H1 (cell line): Measurements from ENCODE around the gene POPDC3. TPM values are rescaled to one million over a fixed set of nuclear protein-coding genes. Genes with fewer than 3 reads are reported as not detected.

Source experiments
- CHD7 ChIP-seq: fragments of 300-600 bp; sonication (generic); IDR thresholded peaks from 2 replicates; pipeline ENCODE4 v1.7.1; 2012; ENCODE audit warnings: low read length, moderate library complexity, mild to moderate bottlenecking, inconsistent platforms; ENCODE audit not compliant: insufficient replicate concordance
- POU5F1 ChIP-seq: IDR thresholded peaks from 2 replicates; pipeline ENCODE4 v1.6.1; 2011; ENCODE audit warnings: low read depth, mild to moderate bottlenecking, low read length, moderate library complexity
- RXRA ChIP-seq: IDR thresholded peaks from 2 replicates; pipeline ENCODE4 v1.6.1; 2011; ENCODE audit warnings: low read depth, mild to moderate bottlenecking, low read length, moderate library complexity; ENCODE audit not compliant: insufficient read depth
- TEAD4 ChIP-seq: IDR thresholded peaks from 2 replicates; pipeline ENCODE4 v1.6.1; 2012; ENCODE audit warnings: low read depth, low read length, inconsistent platforms, mixed read lengths
- polyA plus RNA-seq, 7 experiments: library from polyadenylated mRNA; depleted of rRNA in 3 of 7; stranded (reverse) in 5 of 7; unstranded in 2 of 7; fragments of >200 nt in 5 of 7; fragments of 200-250 nt in 2 of 7; gene quantifications; 1 replicate in 5 of 7; 2 replicates in 1 of 7; 4 replicates in 1 of 7; pipeline versions ENCODE4 v1.2.1 to v1.2.3, GENCODE V29; 2011 to 2013; ENCODE audit warnings: missing spikeins in 2 of 7, mixed read lengths in 2 of 7
- total RNA-seq: library from RNA; stranded (reverse); fragmentation: NEBNext Ultra II Directional; extraction: Animal tissue kit (Norgen Biotek cat#: 25700); gene quantifications from 2 replicates; pipeline ENCODE4 v1.2.1, GENCODE V29; 2021

Gene POPDC3
- total and polyA plus RNA-seq, 2 of the 8 experiments (the other 6 are each of a cell fraction or from before 2014, with no cell fraction given): 3.7 to 6.5 TPM

- TF ChIP-seq TEAD4 (no peak), RXRA (no peak), POU5F1 (no peak), CHD7 (no peak)
- TF ChIP-seq, all 59 proteins: peak for 0
These were observed 32.8 kb upstream of the POPDC3 start (continued) for GRCh38 chr6:105212587-105212986.
